CD14-positive monocyte (primary cell): ENCODE data around the gene FZD7. TPM values are rescaled to one million over a fixed set of nuclear protein-coding genes. Genes with fewer than 3 reads are reported as not detected.

ENCODE experiments used
- DNase-seq, 3 donors: peaks; one replicate each; pipeline ENCODE4 v3.0.0-alpha.2; 2011 to 2022
- H2AFZ ChIP-seq: 2 replicates; pipeline ENCODE4 v1.6.0; 2012; ENCODE audit warnings: mild to moderate bottlenecking, low read depth, low read length, inconsistent platforms; ENCODE audit not compliant: insufficient read depth, poor library complexity, severe bottlenecking
- H3K27ac ChIP-seq, 2 donors: 1 replicate in 1 of 2; 2 replicates in 1 of 2; pipeline ENCODE4 v1.5.1; 2012 to 2013; ENCODE audit warnings: low read length in 2 of 2, control low read depth in 1 of 2, inconsistent platforms in 1 of 2, low read depth in 1 of 2, mild to moderate bottlenecking in 1 of 2
- H3K27me3 ChIP-seq, 2 donors: one replicate each; pipeline versions ENCODE4 v1.6.0 to v1.6.1; 2011 to 2013; ENCODE audit warnings: low read length in 2 of 2; ENCODE audit not compliant: control insufficient read depth in 2 of 2, insufficient read depth in 2 of 2
- H3K36me3 ChIP-seq, 2 donors: replicated peaks in 1 of 2; 1 replicate in 1 of 2; 2 replicates in 1 of 2; pipeline versions ENCODE4 v1.5.1 to v1.6.1; 2012 to 2013; ENCODE audit warnings: low read length in 2 of 2, control low read depth in 1 of 2, inconsistent platforms in 1 of 2, mild to moderate bottlenecking in 1 of 2; ENCODE audit not compliant: insufficient read depth in 2 of 2, control insufficient read depth in 1 of 2
- H3K4me1 ChIP-seq, 2 donors: 1 replicate in 1 of 2; 2 replicates in 1 of 2; pipeline versions ENCODE4 v1.5.1 to v1.6.1; 2012 to 2013; ENCODE audit warnings: low read length in 2 of 2, control low read depth in 1 of 2, inconsistent platforms in 1 of 2, mild to moderate bottlenecking in 1 of 2, moderate library complexity in 1 of 2; ENCODE audit not compliant: insufficient read depth in 2 of 2, control insufficient read depth in 1 of 2
- H3K4me2 ChIP-seq: replicated peaks from 2 replicates; pipeline ENCODE3; 2012; ENCODE audit warnings: low read length, moderate library complexity, mild to moderate bottlenecking; ENCODE audit not compliant: poor library complexity, severe bottlenecking; ENCODE audit errors: extremely low read depth
- H3K4me3 ChIP-seq, 3 experiments: fragments of 200-600 bp in 1 of 3; sonication (generic) in 1 of 3; replicated peaks in 1 of 3; 1 replicate in 2 of 3; 2 replicates in 1 of 3; pipeline ENCODE4 v1.5.1; 2011 to 2013; ENCODE audit warnings: low read length in 3 of 3, mild to moderate bottlenecking in 3 of 3, control low read depth in 2 of 3, low read depth in 2 of 3, inconsistent platforms in 1 of 3, moderate library complexity in 1 of 3
- H3K79me2 ChIP-seq: 2 replicates; pipeline ENCODE4 v1.6.0; 2012; ENCODE audit warnings: mild to moderate bottlenecking, control low read depth, inconsistent platforms, low read length, moderate library complexity; ENCODE audit not compliant: insufficient read depth
- H3K9ac ChIP-seq: 2 replicates; pipeline ENCODE4 v1.6.0; 2017; ENCODE audit warnings: low read length, mild to moderate bottlenecking; ENCODE audit not compliant: insufficient read depth, poor library complexity, severe bottlenecking
- H3K9me3 ChIP-seq, 2 donors: replicated peaks in 1 of 2; 1 replicate in 1 of 2; 2 replicates in 1 of 2; pipeline versions ENCODE4 v1.5.1 to v1.6.1; 2012 to 2013; ENCODE audit warnings: low read length in 2 of 2, control low read depth in 1 of 2; ENCODE audit not compliant: control insufficient read depth in 1 of 2, insufficient read depth in 1 of 2
- H4K20me1 ChIP-seq: 2 replicates; pipeline ENCODE4 v1.6.0; 2012; ENCODE audit warnings: mild to moderate bottlenecking, low read length, control low read depth, moderate library complexity; ENCODE audit not compliant: insufficient read depth
- H3K27ac Mint-ChIP-seq, 7 donors: one replicate each; pipeline ENCODE4 v1.8.0; 2020; ENCODE audit warnings: mild to moderate bottlenecking in 7 of 7, mixed read lengths in 7 of 7, moderate library complexity in 6 of 7, inconsistent platforms in 2 of 7
- H3K27me3 Mint-ChIP-seq, 3 donors: one replicate each; pipeline ENCODE4 v1.8.0; 2021 to 2022; ENCODE audit warnings: low read depth in 3 of 3, mild to moderate bottlenecking in 3 of 3, mixed read lengths in 3 of 3, moderate library complexity in 3 of 3, inconsistent platforms in 1 of 3
- H3K36me3 Mint-ChIP-seq, 2 donors: one replicate each; pipeline ENCODE4 v1.8.0; 2020; ENCODE audit warnings: mixed read lengths in 2 of 2, inconsistent platforms in 1 of 2, mild to moderate bottlenecking in 1 of 2
- H3K4me1 Mint-ChIP-seq: one replicate; pipeline ENCODE4 v1.8.0; 2020; ENCODE audit warnings: mild to moderate bottlenecking, mixed read lengths
- H3K4me3 Mint-ChIP-seq, 2 donors: one replicate each; pipeline ENCODE4 v1.8.0; 2020; ENCODE audit warnings: mild to moderate bottlenecking in 2 of 2, mixed read lengths in 2 of 2, moderate library complexity in 1 of 2
- H3K9me3 Mint-ChIP-seq, 7 donors: one replicate each; pipeline ENCODE4 v1.8.0; 2020 to 2022; ENCODE audit warnings: mixed read lengths in 7 of 7, mild to moderate bottlenecking in 6 of 7, moderate library complexity in 6 of 7, inconsistent platforms in 2 of 7
- CTCF ChIP-seq: fragments of 200-600 bp; IDR thresholded peaks from one replicate; pipeline ENCODE4 v1.8.0; 2022; ENCODE audit warnings: antibody characterized with exemption, mild to moderate bottlenecking
- WGBS: methylation state at CpG from one replicate; pipeline ENCODE4 v1.1.5; 2013; ENCODE audit warnings: missing lambda C conversion rate; ENCODE audit not compliant: insufficient coverage; 5-methylcytosine and 5-hydroxymethylcytosine counted together
- intact Hi-C, 2 donors: fragments of 100-400 bp; cut with micrococcal nuclease; formaldehyde crosslinking; loops; one replicate each; pipeline versions ENCODE4 v1.15.0 to v1.15.1; 2023
- polyA plus RNA-seq, 3 donors: library from polyadenylated mRNA; depleted of rRNA in 1 of 3; unstranded in 2 of 3; stranded (reverse) in 1 of 3; fragments of 300-500 nt in 2 of 3; fragments of >200 nt in 1 of 3; fragmentation: Illumina TruSeq in 2 of 3; gene quantifications; 1 replicate in 2 of 3; 2 replicates in 1 of 3; pipeline ENCODE4 v1.2.3, GENCODE V29; 2012 to 2021

FZD7 gene
- polyA plus RNA-seq, 3 donors, result 0.05 to 0.28 TPM; not detected in 1

DNA sequence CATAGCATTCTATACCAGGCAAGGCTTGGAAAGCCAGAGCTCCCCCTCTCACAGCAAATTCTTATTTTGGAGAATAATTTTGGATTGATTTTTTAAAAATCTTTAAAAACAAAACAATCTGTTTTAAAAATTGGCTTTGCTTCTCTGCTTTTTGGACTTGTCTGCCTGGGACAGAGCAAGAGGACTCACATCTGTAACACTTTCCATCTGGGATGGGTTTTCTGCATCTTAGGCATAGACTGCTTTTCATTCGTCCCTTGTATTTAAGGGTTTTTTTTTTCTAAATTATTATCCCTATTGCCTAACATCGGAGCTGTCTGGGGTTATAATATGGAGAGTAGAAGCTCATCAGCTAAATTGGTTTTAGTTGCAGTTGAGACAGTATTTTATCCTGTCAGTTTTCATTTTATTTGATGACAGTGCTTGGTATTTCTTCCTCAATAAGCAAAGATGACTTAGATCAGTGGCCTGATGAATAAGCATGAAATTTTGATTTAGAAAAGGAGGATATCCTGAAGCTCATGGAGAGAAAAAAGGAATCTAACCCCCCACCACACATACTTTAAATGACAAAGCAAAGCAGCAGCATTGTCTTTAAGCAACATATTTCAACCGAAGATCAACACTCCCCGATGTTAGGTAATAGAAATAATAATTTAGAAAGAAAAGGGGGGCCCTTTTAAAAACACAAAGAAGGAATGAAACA is 2.3 kb upstream of the FZD7 start:
- intact Hi-C loops, result no loop called here
- peaks cover 11 to 27% of the 10 kb centered on the region in 2 donors for H3K9me3 ChIP-seq
- peaks cover 23 to 35% of the 10 kb centered on the region in 2 donors for H3K4me1 ChIP-seq
- peaks cover 17% of the 10 kb centered on the region for H3K4me1 Mint-ChIP-seq
- H3K36me3 Mint-ChIP-seq, result peaks cover 8 to 11% of the 10 kb centered on the region in 2 donors
- peak overlapping the region in 1 of 2 donors; percentile 95 for H3K4me3 Mint-ChIP-seq
- no peak for TF ChIP-seq CTCF
- H3K9me3 Mint-ChIP-seq, result peaks cover 0 to 12% (median 9%) of the 10 kb centered on the region in 7 donors
- no peaks in the 10 kb centered on the region for H3K36me3 ChIP-seq
- no peak overlapping the region for H3K4me2 ChIP-seq
- no peaks in the 10 kb centered on the region for H4K20me1 ChIP-seq
- no peak for DNase-seq
- no CpG with 5 or more reads among the region's 4 CpGs for WGBS
- peaks cover 35 to 48% (median 47%) of the 10 kb centered on the region in 3 donors for H3K27me3 Mint-ChIP-seq
- H3K27ac ChIP-seq, result no peak overlapping the region
- H3K27ac Mint-ChIP-seq, result no peak overlapping the region
- H2AFZ ChIP-seq, result no peak overlapping the region
- H3K27me3 ChIP-seq, result peaks cover 39 to 57% of the 10 kb centered on the region in 2 donors
- H3K79me2 ChIP-seq, result no peaks in the 10 kb centered on the region
- no peak overlapping the region for H3K4me3 ChIP-seq
- H3K9ac ChIP-seq, result no peak overlapping the region

GRCh38 chr2:202032846-202033316 is 774 bp upstream of the FZD7 start:
- Histone ChIP-seq H3K27me3 (peaks cover 53 to 69% of the 10 kb centered on the region in 2 donors), H3K4me3 (peak overlapping the region; percentile 59 to 89 (median 87)), H3K79me2 (no peaks in the 10 kb centered on the region), H4K20me1 (no peaks in the 10 kb centered on the region), H3K9me3 (peaks cover 11 to 27% of the 10 kb centered on the region in 2 donors), H3K4me1 (peaks cover 23 to 35% of the 10 kb centered on the region in 2 donors), H3K9ac (peak overlapping the region; percentile 27), H2AFZ (peak overlapping the region; percentile 82), H3K36me3 (no peaks in the 10 kb centered on the region), H3K4me2 (peak overlapping the region; percentile 90), H3K27ac (no peak overlapping the region)
- Mint-ChIP-seq H3K9me3 (peaks cover 0 to 12% (median 9%) of the 10 kb centered on the region in 7 donors), H3K36me3 (peaks cover 8 to 11% of the 10 kb centered on the region in 2 donors), H3K4me3 (peak overlapping the region; percentile 89 to 95), H3K4me1 (peaks cover 17% of the 10 kb centered on the region), H3K27ac (peak overlapping the region in 1 of 7 donors; percentile 37), H3K27me3 (peaks cover 35 to 50% (median 47%) of the 10 kb centered on the region in 3 donors)
- intact Hi-C loops, result no loop called here
- under 1% methylated on average over 30 of the region's 42 CpGs for WGBS
- DNase-seq, result peak; percentile 31 to 44 (median 37)
- no peak for TF ChIP-seq CTCF
